Fibroblast of lung (primary cell): ENCODE measurements around the gene THSD7B. TPM values are rescaled to one million over a fixed set of nuclear protein-coding genes. Genes with fewer than 3 reads are reported as not detected.

Experiments
- DNase-seq, 2 donors: peaks; one replicate each; pipeline versions ENCODE4 v3.0.0 to v3.0.0-alpha.2; 2010; ENCODE audit warnings: low read depth in 2 of 2
- H2AFZ ChIP-seq: 2 replicates; pipeline ENCODE4 v1.5.1; 2012; ENCODE audit warnings: low read length, control low read depth, inconsistent platforms
- H3K27ac ChIP-seq: 2 replicates; pipeline ENCODE4 v1.5.1; 2011; ENCODE audit warnings: low read length, control low read depth; ENCODE audit not compliant: insufficient read depth
- H3K27me3 ChIP-seq: 2 replicates; pipeline ENCODE4 v1.5.1; 2011; ENCODE audit warnings: mild to moderate bottlenecking, low read length; ENCODE audit not compliant: control insufficient read depth, insufficient read depth
- H3K36me3 ChIP-seq: 2 replicates; pipeline ENCODE4 v1.5.1; 2011; ENCODE audit warnings: low read length; ENCODE audit not compliant: control insufficient read depth, insufficient read depth
- H3K4me1 ChIP-seq: 2 replicates; pipeline ENCODE4 v1.5.1; 2011; ENCODE audit warnings: low read length; ENCODE audit not compliant: control insufficient read depth, insufficient read depth; ENCODE audit errors: extremely low read depth
- H3K4me2 ChIP-seq: 2 replicates; pipeline ENCODE4 v1.5.1; 2011; ENCODE audit warnings: low read length, control low read depth; ENCODE audit not compliant: insufficient read depth; ENCODE audit errors: extremely low read depth
- H3K4me3 ChIP-seq, 4 experiments: fragments of 200-600 bp in 1 of 4; sonication (generic) in 1 of 4; replicated peaks in 1 of 4; 2 replicates each; pipeline ENCODE4 v1.5.1; 2011 to 2016; ENCODE audit warnings: low read length in 4 of 4, low read depth in 3 of 4, mild to moderate bottlenecking in 3 of 4, control low read depth in 2 of 4, inconsistent platforms in 1 of 4, mixed read lengths in 1 of 4; ENCODE audit not compliant: insufficient read depth in 1 of 4; ENCODE audit errors: control extremely low read depth in 1 of 4
- H3K79me2 ChIP-seq: 2 replicates; pipeline ENCODE4 v1.5.1; 2012; ENCODE audit warnings: mild to moderate bottlenecking, low read length, inconsistent platforms; ENCODE audit not compliant: control insufficient read depth, insufficient read depth
- H3K9ac ChIP-seq: 2 replicates; pipeline ENCODE4 v1.5.1; 2011; ENCODE audit warnings: mild to moderate bottlenecking, low read length, control low read depth; ENCODE audit not compliant: insufficient read depth
- H3K9me3 ChIP-seq: 2 replicates; pipeline ENCODE4 v1.5.1; 2012; ENCODE audit warnings: low read depth, low read length; ENCODE audit not compliant: control insufficient read depth, insufficient read depth
- H4K20me1 ChIP-seq: 2 replicates; pipeline ENCODE4 v1.5.1; 2011; ENCODE audit warnings: low read length; ENCODE audit not compliant: control insufficient read depth, insufficient read depth; ENCODE audit errors: extremely low read depth
- EZH2 ChIP-seq: IDR thresholded peaks from 2 replicates; pipeline ENCODE4 v1.5.1; 2012; ENCODE audit warnings: low read length, control low read depth, mild to moderate bottlenecking; ENCODE audit errors: missing control alignments
- polyA plus RNA-seq, 2 donors: library from polyadenylated mRNA; depleted of rRNA in 1 of 2; stranded (reverse) in 1 of 2; unstranded in 1 of 2; fragments of >200 nt; gene quantifications; 2 replicates each; pipeline ENCODE4 v1.2.1, GENCODE V29; 2011 to 2012; ENCODE audit warnings: missing spikeins in 1 of 2
- total RNA-seq: library from RNA; depleted of rRNA; stranded (reverse); fragments of >200 nt; gene quantifications from 2 replicates; pipeline ENCODE4 v1.2.1, GENCODE V29; 2014
- TF ChIP-seq, protein P1 (sequence below), 2 donors: IDR thresholded peaks in 1 of 2; conservative IDR thresholded peaks in 1 of 2; 1 replicate in 1 of 2; 2 replicates in 1 of 2; pipeline ENCODE4 v1.5.1; 2011 to 2012; ENCODE audit warnings: low read length in 2 of 2, control low read depth in 1 of 2, inconsistent platforms in 1 of 2, low read depth in 1 of 2, mild to moderate bottlenecking in 1 of 2

Gene THSD7B
- total and polyA plus RNA-seq, 2 donors (not counting 1 experiment from before 2014, with no cell fraction given): under 0.01 TPM; not detected in 1

DNA sequence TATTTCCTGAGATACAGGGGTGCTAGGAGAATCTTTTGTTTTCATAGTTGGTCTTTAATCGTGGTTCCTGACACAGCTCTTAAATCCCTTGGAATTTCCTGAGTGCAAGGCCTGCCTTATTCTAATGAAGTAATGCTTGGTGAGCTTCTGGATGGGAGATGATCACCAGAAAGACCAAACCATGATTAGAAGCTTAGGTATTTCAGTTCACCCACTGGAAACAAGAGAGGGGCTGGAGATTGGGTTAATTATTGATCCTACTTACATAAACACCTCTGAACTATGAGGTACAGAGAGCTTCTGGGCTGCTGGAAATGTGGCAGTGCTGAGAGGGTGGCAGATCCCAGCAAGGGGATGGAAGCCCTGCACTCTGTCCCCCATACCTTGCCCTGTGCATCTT lies 406.8 kb downstream of the THSD7B start:
- TF ChIP-seq, protein P1, sequence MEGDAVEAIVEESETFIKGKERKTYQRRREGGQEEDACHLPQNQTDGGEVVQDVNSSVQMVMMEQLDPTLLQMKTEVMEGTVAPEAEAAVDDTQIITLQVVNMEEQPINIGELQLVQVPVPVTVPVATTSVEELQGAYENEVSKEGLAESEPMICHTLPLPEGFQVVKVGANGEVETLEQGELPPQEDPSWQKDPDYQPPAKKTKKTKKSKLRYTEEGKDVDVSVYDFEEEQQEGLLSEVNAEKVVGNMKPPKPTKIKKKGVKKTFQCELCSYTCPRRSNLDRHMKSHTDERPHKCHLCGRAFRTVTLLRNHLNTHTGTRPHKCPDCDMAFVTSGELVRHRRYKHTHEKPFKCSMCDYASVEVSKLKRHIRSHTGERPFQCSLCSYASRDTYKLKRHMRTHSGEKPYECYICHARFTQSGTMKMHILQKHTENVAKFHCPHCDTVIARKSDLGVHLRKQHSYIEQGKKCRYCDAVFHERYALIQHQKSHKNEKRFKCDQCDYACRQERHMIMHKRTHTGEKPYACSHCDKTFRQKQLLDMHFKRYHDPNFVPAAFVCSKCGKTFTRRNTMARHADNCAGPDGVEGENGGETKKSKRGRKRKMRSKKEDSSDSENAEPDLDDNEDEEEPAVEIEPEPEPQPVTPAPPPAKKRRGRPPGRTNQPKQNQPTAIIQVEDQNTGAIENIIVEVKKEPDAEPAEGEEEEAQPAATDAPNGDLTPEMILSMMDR (conservative IDR thresholded peaks at IDR 0.05 in 1 of 2, IDR thresholded peaks at IDR 0.05 in 1 of 2; ENCODE audit: low read depth in 1 of 2, low read length in 2 of 2): no peak
- no peak for TF ChIP-seq EZH2

DNA sequence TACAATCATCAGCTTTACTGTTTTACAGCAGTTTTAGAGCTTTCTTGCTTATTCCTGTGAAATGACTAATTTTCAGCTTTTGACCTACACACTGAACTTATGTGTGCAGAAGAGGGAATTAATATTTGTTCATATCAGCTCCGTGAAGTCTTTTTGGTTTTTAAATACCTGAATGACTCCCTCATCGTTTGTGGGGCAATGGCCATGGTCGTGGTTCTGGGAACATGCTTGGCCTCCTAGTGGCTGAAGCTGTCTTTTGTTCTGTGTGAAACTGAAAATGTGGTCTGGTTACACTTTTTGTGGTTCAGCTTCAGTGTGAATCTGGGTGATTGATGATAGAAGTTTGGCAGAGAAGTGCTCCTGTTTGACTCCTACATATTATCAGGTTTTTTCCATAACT lies 408.1 kb downstream of the THSD7B start:
- no peaks in the 10 kb centered on the region for H3K36me3 ChIP-seq
- no peaks in the 10 kb centered on the region for H3K79me2 ChIP-seq
- H3K27ac ChIP-seq: no peak overlapping the region

More for the DNA sequence above, 406.8 kb downstream of the THSD7B start:
- Histone ChIP-seq H3K79me2 (no peaks in the 10 kb centered on the region), H3K9ac (no peak overlapping the region), H4K20me1 (no peaks in the 10 kb centered on the region), H3K36me3 (no peaks in the 10 kb centered on the region), H3K4me1 (no peaks in the 10 kb centered on the region), H3K9me3 (no peaks in the 10 kb centered on the region), H3K4me3 (no peak overlapping the region), H3K27ac (no peak overlapping the region), H2AFZ (no peak overlapping the region), H3K4me2 (no peak overlapping the region), H3K27me3 (no peaks in the 10 kb centered on the region)
- DNase-seq: peak in 1 of 2 donors; percentile 57

DNA sequence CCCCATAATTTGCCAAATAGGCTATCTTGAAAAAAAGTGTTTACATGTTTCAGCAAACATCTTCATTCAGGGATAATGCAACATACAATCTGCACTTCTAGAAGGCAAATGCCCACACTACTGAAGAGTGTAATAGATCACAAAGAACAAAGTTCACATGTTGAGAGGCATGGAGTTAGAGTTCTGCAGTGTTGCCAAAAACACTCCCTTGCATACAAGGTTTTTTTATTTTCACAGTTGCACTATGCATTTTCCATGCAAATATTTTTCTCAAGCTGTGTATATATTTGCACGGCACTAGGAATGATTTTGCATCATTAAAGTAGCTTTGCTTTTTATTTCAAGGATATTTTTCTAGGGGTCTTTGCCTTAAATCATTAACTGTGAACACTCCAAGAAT lies 409.9 kb downstream of the THSD7B start:
- Histone ChIP-seq H3K4me1 (no peaks in the 10 kb centered on the region), H3K27me3 (no peaks in the 10 kb centered on the region), H2AFZ (no peak overlapping the region), H3K79me2 (no peaks in the 10 kb centered on the region), H4K20me1 (no peaks in the 10 kb centered on the region), H3K36me3 (no peaks in the 10 kb centered on the region), H3K4me2 (no peak overlapping the region), H3K4me3 (no peak overlapping the region), H3K27ac (no peak overlapping the region), H3K9ac (no peak overlapping the region), H3K9me3 (no peaks in the 10 kb centered on the region)
- DNase-seq: no peak
- TF ChIP-seq, protein P1 (conservative IDR thresholded peaks at IDR 0.05 in 1 of 2, IDR thresholded peaks at IDR 0.05 in 1 of 2; ENCODE audit: low read depth in 1 of 2, low read length in 2 of 2): no peak
- TF ChIP-seq EZH2: no peak

More for the DNA sequence above, 408.1 kb downstream of the THSD7B start:
- no peaks in the 10 kb centered on the region for H3K4me1 ChIP-seq
- DNase-seq: peak; percentile 62 to 94
- H4K20me1 ChIP-seq: no peaks in the 10 kb centered on the region
- no peak overlapping the region for H2AFZ ChIP-seq
- no peak overlapping the region for H3K4me3 ChIP-seq
- no peaks in the 10 kb centered on the region for H3K9me3 ChIP-seq
- H3K4me2 ChIP-seq: no peak overlapping the region
- no peak for TF ChIP-seq EZH2
- TF ChIP-seq, protein P1 (conservative IDR thresholded peaks at IDR 0.05 in 1 of 2, IDR thresholded peaks at IDR 0.05 in 1 of 2; ENCODE audit: low read depth in 1 of 2, low read length in 2 of 2): peak in 1 of 2 donors; percentile 22
- no peak overlapping the region for H3K9ac ChIP-seq
- no peaks in the 10 kb centered on the region for H3K27me3 ChIP-seq
